HFF-Myc (cell line): ENCODE measurements around the gene PPP1R1B.

Experiments
- DNase-seq: peaks from one replicate; pipeline ENCODE4 v3.0.0-alpha.2; 2011; ENCODE audit warnings: low read depth; ENCODE audit errors: extremely low read depth
- H3K4me3 ChIP-seq: replicated peaks from 2 replicates; pipeline ENCODE4 v1.5.1; 2011; ENCODE audit warnings: low read depth, mild to moderate bottlenecking, control low read depth, low read length
- TF ChIP-seq, protein P1 (sequence below): IDR thresholded peaks from 2 replicates; pipeline ENCODE4 v1.5.1; 2012; ENCODE audit warnings: mild to moderate bottlenecking, low read depth, low read length, control low read depth; ENCODE audit errors: missing control alignments

PPP1R1B gene

DNA sequence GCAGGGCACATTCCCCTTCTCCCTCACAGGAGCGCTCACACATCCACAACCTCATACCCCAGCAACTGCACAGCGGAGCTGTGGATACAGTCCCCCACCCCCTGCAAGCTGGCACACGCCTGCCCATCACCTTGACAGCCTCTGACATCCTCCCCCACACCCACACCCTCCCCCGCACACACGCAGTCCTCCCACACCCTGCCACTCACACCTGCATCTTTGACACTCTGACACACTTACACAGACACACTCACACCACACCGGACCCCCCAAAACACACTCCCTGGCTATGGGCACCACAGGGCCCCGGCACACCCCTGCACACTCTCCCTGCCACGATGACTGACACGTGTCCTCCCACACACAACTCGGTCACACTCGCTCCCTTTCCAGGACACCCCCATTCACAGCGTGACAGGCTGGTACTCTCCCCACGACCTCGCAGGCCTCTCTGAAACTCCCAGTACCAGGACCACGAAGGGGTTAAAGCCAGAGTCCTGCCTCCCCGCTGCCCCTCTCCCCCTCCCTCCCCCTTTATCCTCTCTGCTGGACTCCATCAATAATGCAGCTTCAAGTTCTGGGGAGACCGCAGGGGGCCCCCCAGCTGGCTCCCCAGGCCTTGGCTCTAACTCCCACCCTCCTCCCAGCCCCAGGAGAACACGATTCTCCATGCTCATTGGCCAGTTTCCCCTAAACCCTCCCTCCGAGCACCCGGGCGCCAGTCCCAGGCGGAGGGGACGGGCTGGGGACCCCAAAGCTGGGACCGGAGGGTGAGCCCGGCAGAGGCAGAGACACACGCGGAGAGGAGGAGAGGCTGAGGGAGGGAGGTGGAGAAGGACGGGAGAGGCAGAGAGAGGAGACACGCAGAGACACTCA is at the start of gene PPP1R1B:
Gene PPP1R1B, plus strand, starts transcription at position 782 of the 876 bp plus-strand sequence. CDS start 441 bp downstream, outside the sequence.
- H3K4me3 ChIP-seq = no peak within 1 kb of the TSS
- TF ChIP-seq, protein P1, sequence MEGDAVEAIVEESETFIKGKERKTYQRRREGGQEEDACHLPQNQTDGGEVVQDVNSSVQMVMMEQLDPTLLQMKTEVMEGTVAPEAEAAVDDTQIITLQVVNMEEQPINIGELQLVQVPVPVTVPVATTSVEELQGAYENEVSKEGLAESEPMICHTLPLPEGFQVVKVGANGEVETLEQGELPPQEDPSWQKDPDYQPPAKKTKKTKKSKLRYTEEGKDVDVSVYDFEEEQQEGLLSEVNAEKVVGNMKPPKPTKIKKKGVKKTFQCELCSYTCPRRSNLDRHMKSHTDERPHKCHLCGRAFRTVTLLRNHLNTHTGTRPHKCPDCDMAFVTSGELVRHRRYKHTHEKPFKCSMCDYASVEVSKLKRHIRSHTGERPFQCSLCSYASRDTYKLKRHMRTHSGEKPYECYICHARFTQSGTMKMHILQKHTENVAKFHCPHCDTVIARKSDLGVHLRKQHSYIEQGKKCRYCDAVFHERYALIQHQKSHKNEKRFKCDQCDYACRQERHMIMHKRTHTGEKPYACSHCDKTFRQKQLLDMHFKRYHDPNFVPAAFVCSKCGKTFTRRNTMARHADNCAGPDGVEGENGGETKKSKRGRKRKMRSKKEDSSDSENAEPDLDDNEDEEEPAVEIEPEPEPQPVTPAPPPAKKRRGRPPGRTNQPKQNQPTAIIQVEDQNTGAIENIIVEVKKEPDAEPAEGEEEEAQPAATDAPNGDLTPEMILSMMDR = no peak
- DNase-seq = no peak

DNA sequence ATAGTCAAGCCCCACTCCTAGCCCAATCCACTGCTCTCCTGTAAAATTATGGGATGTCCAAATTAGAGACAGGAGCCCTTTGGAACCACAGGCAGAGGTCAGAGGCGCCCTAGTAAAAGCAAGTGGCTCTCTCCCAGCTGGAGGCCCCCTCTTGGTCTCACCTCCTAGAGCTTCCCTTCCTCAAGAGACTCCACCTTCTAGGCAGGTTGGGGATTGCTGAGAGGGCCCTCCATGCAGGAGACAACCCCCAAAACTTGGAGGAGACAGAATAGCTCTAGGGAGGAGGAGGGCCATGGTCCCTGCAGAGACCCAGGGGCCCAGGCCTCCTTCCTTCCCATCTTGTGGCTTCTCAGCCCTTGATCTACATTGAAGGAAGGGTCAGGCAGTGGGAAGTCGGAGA is 48.5 kb upstream of the PPP1R1B start:
- TF ChIP-seq, protein P1 = no peak
- DNase-seq = no peak
- no peak overlapping the region for H3K4me3 ChIP-seq

DNA sequence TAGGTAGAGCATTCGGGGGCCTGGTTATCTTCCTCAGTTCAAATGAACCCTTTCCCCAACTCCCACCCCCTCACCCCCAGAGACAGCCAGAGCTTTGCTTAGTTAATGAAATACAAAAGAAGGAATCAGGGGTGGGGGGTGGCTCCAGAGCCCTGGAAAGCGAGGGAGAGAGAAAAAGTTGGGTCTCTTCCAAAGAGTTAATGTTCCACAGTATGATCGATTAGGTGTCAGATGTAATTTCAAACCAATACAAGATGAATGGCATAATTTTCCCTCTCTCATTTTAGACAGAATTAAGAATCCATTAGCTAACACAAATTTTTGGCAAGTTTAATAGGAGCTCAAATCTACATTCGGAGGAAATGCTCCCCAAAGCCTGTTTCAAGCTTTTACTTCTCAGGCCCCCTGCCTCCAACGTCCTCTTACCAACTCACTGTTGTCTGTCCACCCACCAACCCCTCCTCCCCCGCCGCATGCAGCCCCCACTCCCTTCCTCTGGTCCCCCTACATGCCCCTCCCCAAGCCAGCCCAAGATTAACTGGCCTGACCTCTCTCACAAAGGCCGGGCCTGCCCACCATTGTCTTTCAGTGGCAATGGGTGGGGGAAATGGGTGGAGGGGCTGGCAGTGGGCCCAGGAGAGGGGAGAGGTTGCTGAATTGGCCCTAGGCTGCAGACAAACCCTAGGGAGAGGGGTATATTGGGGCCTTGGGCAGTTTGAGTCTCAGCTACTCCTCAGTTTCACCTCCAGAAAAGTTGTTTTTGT is 47.3 kb upstream of the PPP1R1B start:
- TF ChIP-seq, protein P1 = no peak

DNA sequence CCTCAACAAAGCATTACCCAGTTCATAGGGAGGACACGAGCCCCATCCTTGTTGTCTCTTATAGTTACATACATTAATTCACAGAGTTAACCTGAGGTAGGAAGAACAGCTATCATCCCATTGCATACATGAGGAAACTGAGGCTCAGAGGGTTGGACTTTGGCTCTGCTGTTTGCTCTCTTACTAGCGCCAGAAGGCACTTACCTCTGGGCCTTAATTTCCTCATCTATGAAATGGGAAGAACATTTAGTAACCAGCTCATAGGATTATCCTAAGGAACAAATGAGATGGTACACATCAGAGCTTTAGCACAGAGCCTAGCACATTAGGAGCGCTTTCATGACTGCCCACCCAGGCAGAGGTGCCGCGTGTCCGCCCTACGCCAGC is 46.7 kb upstream of the PPP1R1B start:
- no peak overlapping the region for H3K4me3 ChIP-seq
- TF ChIP-seq, protein P1 = no peak
- DNase-seq = no peak

More for the DNA sequence above, 47.3 kb upstream of the PPP1R1B start:
- no peak for DNase-seq
- H3K4me3 ChIP-seq = no peak overlapping the region

DNA sequence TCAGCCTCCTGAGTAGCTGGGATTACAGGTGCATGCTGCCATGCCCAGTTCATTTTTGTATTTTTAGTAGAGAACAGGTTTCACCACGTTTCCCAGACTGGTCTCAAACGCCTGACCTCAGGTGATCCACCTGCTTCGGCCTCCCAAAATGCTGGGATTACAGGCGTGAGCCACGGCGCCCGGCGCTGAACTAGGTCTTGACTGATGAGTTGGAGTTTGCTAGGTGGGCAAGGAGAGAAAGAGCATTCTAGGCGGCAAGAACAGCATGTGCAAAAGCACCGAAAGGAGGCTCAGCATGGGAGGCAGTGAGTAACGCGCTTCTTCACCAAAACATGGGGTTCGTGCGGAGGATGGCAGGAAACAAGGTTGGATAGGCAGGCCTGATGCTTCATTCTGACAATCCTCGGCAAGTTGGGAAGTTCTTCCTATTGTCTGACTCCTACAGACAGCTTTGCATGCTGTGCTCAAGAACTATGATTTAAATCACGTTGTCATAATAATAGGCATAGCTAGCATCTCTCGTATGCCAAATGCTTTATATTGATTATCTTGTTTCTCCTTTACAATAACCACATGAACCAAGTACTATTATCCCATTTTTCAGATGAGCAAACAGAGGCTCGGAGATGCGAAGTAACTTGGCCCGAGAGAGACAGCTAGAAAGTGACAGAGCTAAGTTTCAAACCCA is 45.5 kb upstream of the PPP1R1B start:
- TF ChIP-seq, protein P1 = no peak
- DNase-seq = no peak
- H3K4me3 ChIP-seq = no peak overlapping the region

DNA sequence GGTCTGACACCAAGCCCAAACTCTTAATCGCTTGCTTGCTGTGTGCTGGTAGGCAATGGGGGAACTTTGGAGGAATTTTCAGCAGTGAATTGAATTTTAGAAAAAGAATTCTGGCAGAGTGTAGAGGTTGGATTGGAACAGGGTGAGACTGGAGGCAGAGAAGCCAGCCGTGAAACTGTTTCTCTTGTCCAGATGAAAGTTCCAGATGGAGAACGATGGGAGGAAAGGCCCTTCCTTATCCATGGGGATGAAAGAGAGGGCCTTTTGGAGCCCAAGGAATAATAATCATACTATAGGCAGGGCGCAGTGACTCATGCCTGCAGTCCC is 45.0 kb upstream of the PPP1R1B start:
- DNase-seq = no peak

More for the DNA sequence above, 45.0 kb upstream of the PPP1R1B start:
- no peak overlapping the region for H3K4me3 ChIP-seq
- TF ChIP-seq, protein P1 = no peak
